Hepatocyte (in vitro differentiated cells): ENCODE results near the gene PAXIP1.

ENCODE experiments used
- CTCF ChIP-seq: fragments of 200-600 bp; sonication (generic); IDR thresholded peaks from 2 replicates; pipeline ENCODE4 v1.5.1; 2016; ENCODE audit warnings: antibody characterized with exemption, mild to moderate bottlenecking; ENCODE audit not compliant: poor library complexity
- EZH2phosphoT487 ChIP-seq: fragments of 200-600 bp; sonication (generic); IDR thresholded peaks from one replicate; pipeline ENCODE4 v1.6.1; 2018; ENCODE audit warnings: antibody characterized with exemption, mild to moderate bottlenecking, low read depth, moderate library complexity; ENCODE audit not compliant: unreplicated experiment, severe bottlenecking

GRCh38 chr7:154984601-154985188 lies 18.2 kb downstream of the PAXIP1 start:
- TF ChIP-seq CTCF (no peak), EZH2phosphoT487 (no peak)
